UCSD-AML1 (cell line): ENCODE measurements around the gene CALCB.

Source experiments
- DNase-seq: peaks from one replicate; lab custom pipeline; 2025; ENCODE audit not compliant: unreplicated experiment; lab: John Stamatoyannopoulos, UW

Gene CALCB

GRCh38 chr11:15117751-15118150 is 44.4 kb downstream of the CALCB start:
- DNase-seq, result no peak

DNA sequence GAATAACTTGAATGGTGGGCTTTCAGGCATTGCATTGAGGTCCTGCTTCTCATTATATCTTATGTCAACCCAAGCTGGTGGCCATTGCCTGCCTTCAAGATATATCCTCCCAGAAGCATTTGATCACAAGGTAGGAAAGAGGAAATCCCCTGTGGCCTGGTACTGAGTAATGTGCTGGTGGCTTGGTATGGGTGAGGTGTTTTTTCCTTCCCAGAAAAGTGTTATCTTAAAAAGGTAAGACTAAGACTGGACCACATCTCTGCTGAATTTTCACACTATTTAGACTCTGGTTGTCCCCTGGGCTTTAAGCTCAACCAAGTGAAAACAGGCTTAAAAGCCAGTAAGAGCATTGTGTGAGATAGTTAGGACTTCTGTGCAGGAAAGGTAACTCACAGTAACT is 45.0 kb downstream of the CALCB start:
- no peak for DNase-seq

DNA sequence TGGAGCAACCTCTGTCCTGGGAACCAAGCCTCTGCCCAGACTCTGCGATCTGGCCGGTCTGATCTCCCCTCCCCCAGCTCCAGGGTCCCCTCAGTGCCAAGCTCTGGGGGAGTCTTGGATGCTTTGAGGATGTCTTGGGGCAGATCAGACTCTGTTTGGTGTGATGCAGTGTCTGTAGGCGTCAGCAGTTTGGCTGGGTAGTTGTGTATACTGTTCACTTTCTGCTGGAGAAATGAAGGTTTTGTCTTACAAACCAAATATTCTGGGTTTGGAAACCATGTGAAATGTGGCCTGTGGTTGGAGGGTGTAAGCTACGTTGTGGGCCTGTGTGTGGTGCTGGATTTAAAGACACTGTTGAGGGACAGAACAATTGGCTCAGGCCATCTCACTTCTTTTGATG is 46.0 kb downstream of the CALCB start:
- no peak for DNase-seq

- DNase-seq, result no peak
Measured at GRCh38 chr11:15119826-15120225, 46.4 kb downstream of the CALCB start.

- DNase-seq, result no peak
Measured at GRCh38 chr11:15123849-15124248, 50.5 kb downstream of the CALCB start.

DNA sequence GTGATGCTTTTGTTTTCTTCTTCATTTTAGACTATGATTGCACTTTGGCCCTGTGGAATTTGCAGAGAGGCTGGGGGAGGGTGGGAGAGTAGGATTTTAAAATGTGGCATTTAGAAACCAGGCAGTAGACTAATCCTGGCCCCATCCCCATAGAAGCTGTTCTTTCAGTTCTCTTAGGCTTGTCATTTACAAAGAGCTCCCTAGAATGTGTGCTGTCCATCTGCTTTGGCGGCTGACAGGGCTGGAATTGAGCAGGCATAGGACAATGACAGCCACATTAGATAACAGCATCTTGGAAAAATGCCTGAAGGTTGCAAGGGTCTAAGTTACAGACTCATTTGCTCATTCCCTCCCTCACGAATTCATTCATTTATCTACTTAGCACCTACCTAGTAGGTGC is 51.1 kb downstream of the CALCB start:
- DNase-seq, result no peak

DNA sequence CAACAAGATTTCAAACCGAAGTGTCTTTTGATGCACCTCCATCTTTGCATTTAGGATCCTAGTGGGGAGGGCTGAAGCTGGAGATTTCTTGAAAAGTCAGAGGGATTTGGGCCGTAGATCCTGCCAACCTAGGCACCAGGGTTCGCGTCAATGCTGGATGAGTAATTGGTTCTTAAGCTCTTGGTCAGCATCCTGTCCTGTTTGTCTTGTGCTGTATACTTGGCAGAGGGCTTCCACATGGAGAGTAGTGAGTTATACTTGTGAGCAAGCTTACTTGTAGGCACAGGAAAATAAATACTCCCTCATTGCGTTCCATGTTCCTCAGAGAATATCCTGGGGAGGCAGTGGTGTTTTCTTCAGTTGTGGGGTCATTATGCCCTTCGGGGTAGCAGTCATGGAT is 53.9 kb downstream of the CALCB start:
- no peak for DNase-seq
